ENCODE measurements around the gene ATP6AP1. TPM values are rescaled to one million over a fixed set of nuclear protein-coding genes. Genes with fewer than 3 reads are reported as not detected.

Gene ATP6AP1
- total and polyA plus RNA-seq, 11 donors, result 33.8 to 127 (median 84.2) TPM

GRCh38 chrX:154443992-154444754 lies 15.7 kb downstream of the ATP6AP1 start, which contains the start of gene FAM50A:
TSS of gene FAM50A (plus strand) at chrX:154444141. CDS start at chrX:154444236, 95 bp downstream.
- peaks cover 0 to 16% (median 10%) of the 10 kb centered on the region in 12 donors for H3K4me1 ChIP-seq
- no peaks in the 10 kb centered on the region for H3K27me3 ChIP-seq
- WGBS, 4 donors, result 1 to 43% (median 18%) methylated on average over 7 to 94 of the region's 94 CpGs
- peak within 1 kb of the TSS; percentile 53 to 91 (median 81) for H3K27ac ChIP-seq
- peaks cover 0 to 55% (median 34%) of the 10 kb centered on the region in 9 donors for H3K36me3 ChIP-seq
- intact Hi-C loops (cut with DNase I), result loop anchor here in 1 of 10 donors (5.0 kb wide), 1 partner anchor 38 kb away; no protein-coding TSS in a partner anchor
- ATAC-seq (peak; percentile 54 to 92 (median 86)), DNase-seq (peak; percentile 78 to 90 (median 88))
- H3K9me3 ChIP-seq, result no peaks in the 10 kb centered on the region
- H3K4me3 ChIP-seq, result peak within 1 kb of the TSS; percentile 56 to 84 (median 68)
- TF ChIP-seq CTCF (IDR thresholded peaks at IDR 0.05), result no peak
- peak in 1 of 2 donors; percentile 6 for TF ChIP-seq POLR2A (IDR thresholded peaks at IDR 0.05)

DNA sequence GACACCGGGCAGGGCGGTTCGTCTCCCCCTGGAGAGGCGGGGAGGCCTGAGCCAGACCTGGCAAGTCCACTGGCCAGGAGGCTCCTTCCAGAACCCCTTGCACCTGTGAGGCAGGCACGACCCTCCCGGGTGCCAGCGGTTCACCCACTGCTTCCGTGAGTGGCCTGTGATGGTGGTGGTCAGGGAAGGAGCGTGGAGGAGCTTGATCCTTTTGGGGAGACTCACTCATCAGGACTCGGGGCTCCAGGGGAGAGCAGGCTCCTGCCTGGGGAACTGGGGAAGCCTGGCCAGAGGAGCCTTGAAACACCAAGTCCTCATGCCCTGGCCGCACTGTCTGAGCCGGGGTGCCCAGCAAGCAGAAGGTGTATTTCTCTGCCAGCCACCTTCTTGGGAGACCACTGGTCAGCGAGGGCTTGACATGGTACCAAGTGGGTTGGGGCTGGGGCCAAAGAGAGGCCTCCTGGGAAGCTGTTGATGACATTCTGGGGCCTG lies 16.3 kb downstream of the ATP6AP1 start:
- peaks cover 0 to 16% (median 10%) of the 10 kb centered on the region in 12 donors for H3K4me1 ChIP-seq
- peak overlapping the region; percentile 56 to 84 (median 68) for H3K4me3 ChIP-seq
- TF ChIP-seq CTCF (IDR thresholded peaks at IDR 0.05) (no peak), POLR2A (IDR thresholded peaks at IDR 0.05) (no peak)
- H3K9me3 ChIP-seq, result no peaks in the 10 kb centered on the region
- intact Hi-C loops (cut with DNase I), result loop anchor here in 1 of 10 donors (5.0 kb wide), 1 partner anchor 38 kb away; no protein-coding TSS in a partner anchor
- peaks cover 0 to 58% (median 34%) of the 10 kb centered on the region in 9 donors for H3K36me3 ChIP-seq
- DNase-seq, result peak in 1 of 5 donors; percentile 16
- H3K27ac ChIP-seq, result peak overlapping the region; percentile 53 to 91 (median 81)
- 55 to 84% (median 69%) methylated on average over 10 to 13 of the region's 13 CpGs for WGBS, 4 donors
- ATAC-seq, result no peak
- H3K27me3 ChIP-seq, result no peaks in the 10 kb centered on the region

DNA sequence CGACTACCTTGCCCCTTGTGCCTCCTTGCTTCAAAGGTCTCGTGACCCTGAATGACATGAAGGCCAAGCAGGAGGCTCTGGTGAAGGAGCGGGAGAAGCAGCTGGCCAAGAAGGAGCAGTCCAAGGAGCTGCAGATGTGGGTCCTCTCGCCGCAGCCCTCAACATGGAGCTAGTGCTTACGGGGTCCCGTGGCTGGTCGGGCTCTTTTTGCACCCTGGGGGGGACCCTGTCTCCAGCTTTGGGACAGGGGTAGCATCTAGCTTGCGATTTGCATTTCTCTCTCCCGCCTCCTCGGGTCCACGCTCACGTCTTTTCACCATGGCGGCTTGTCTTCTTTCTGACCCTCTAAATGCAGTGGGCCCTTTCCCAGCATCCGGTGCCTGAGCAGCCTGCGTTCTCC lies 17.3 kb downstream of the ATP6AP1 start:
- DNase-seq (peak in 1 of 5 donors; percentile 16), ATAC-seq (no peak)
- intact Hi-C loops (cut with DNase I), result no loop called here
- H3K9me3 ChIP-seq, result no peaks in the 10 kb centered on the region
- peaks cover 0 to 58% (median 31%) of the 10 kb centered on the region in 9 donors for H3K36me3 ChIP-seq
- H3K27ac ChIP-seq, result no peak overlapping the region
- H3K4me1 ChIP-seq, result peaks cover 0 to 16% (median 10%) of the 10 kb centered on the region in 12 donors
- 89 to 96% (median 93%) methylated on average over 16 of the region's 16 CpGs for WGBS, 4 donors
- H3K27me3 ChIP-seq, result peaks cover 0 to 3% (median 0%) of the 10 kb centered on the region in 9 donors
- no peak overlapping the region for H3K4me3 ChIP-seq
- TF ChIP-seq POLR2A (IDR thresholded peaks at IDR 0.05) (no peak), CTCF (IDR thresholded peaks at IDR 0.05) (no peak)

GRCh38 chrX:154446430-154446829 lies 18.0 kb downstream of the ATP6AP1 start:
- ATAC-seq, result no peak
- no peak overlapping the region for H3K27ac ChIP-seq
- peaks cover 0 to 53% (median 29%) of the 10 kb centered on the region in 9 donors for H3K36me3 ChIP-seq
- no peak for DNase-seq
- H3K9me3 ChIP-seq, result no peaks in the 10 kb centered on the region
- peaks cover 0 to 16% (median 10%) of the 10 kb centered on the region in 12 donors for H3K4me1 ChIP-seq
- TF ChIP-seq CTCF (IDR thresholded peaks at IDR 0.05) (no peak), POLR2A (IDR thresholded peaks at IDR 0.05) (no peak)
- intact Hi-C loops (cut with DNase I), result no loop called here
- H3K4me3 ChIP-seq, result no peak overlapping the region
- H3K27me3 ChIP-seq, result peaks cover 0 to 3% (median 0%) of the 10 kb centered on the region in 9 donors
- WGBS, 4 donors, result 79 to 93% (median 92%) methylated on average over 12 of the region's 12 CpGs

Measured in heart left ventricle (tissue), 16 donors.